PC-9 (cell line): Measurements from ENCODE around the gene DNAH14. TPM values are rescaled to one million over a fixed set of nuclear protein-coding genes. Genes with fewer than 3 reads are reported as not detected.
"Not testable (repeated sequence)": the region's sequence is repeated elsewhere in the genome, so short reads cannot be mapped to it uniquely, and the experiment has no call there.

Source experiments
- BruUV-seq: library from RNA; stranded (reverse); fragments of 400-500 nt; replicated peaks from 2 replicates; lab custom pipeline; 2021; lab: Mats Ljungman, UMichigan
- CTCF ChIA-PET: fragments of 300-600 bp; sonication (Branson Sonifier 250); formaldehyde crosslinking; loops from one replicate; lab custom pipeline; 2022; ENCODE audit warnings: antibody characterized with exemption; lab: Charles Lee
- POLR2A ChIA-PET: fragments of 300-600 bp; sonication (Branson Sonifier 250); formaldehyde crosslinking; loops from one replicate; lab custom pipeline; 2022; ENCODE audit warnings: antibody characterized with exemption; ENCODE audit not compliant: unreplicated experiment; lab: Charles Lee
- DNase-seq, 2 experiments: peaks; one replicate each; pipeline versions ENCODE4 v3.0.0 to v3.0.0-alpha.2; 2015 to 2022; ENCODE audit warnings: mixed read lengths in 1 of 2
- H2AFZ ChIP-seq: fragments of 200-600 bp; sonication (generic); 2 replicates; pipeline ENCODE4 v1.8.1; 2017; ENCODE audit warnings: antibody characterized with exemption
- H3F3A ChIP-seq: fragments of 200-600 bp; sonication (generic); 2 replicates; pipeline ENCODE4 v1.8.1; 2017; ENCODE audit warnings: antibody characterized with exemption, mild to moderate bottlenecking, low read depth; ENCODE audit not compliant: insufficient read depth
- H3K27ac ChIP-seq: fragments of 200-600 bp; sonication (generic); 2 replicates; pipeline ENCODE4 v1.6.1; 2016; ENCODE audit warnings: mixed run types
- H3K27me3 ChIP-seq: fragments of 200-600 bp; sonication (generic); 2 replicates; pipeline ENCODE4 v1.6.1; 2016; ENCODE audit warnings: low read depth, mixed run types; ENCODE audit not compliant: insufficient read depth
- H3K36me3 ChIP-seq: fragments of 200-600 bp; sonication (generic); 2 replicates; pipeline ENCODE4 v1.6.1; 2016; ENCODE audit warnings: low read depth, mixed run types
- H3K4me1 ChIP-seq: fragments of 200-600 bp; sonication (generic); replicated peaks from 2 replicates; pipeline ENCODE4 v1.6.1; 2016; ENCODE audit warnings: mixed run types; ENCODE audit not compliant: insufficient read depth
- H3K4me2 ChIP-seq: fragments of 200-600 bp; sonication (generic); 2 replicates; pipeline ENCODE4 v1.6.1; 2017; ENCODE audit warnings: mixed run types
- H3K4me3 ChIP-seq: fragments of 200-600 bp; sonication (generic); 2 replicates; pipeline ENCODE4 v1.6.1; 2016; ENCODE audit warnings: mixed run types
- H3K79me2 ChIP-seq: fragments of 200-600 bp; sonication (generic); 2 replicates; pipeline ENCODE4 v1.6.1; 2017; ENCODE audit warnings: low read depth, mixed run types
- H3K9me2 ChIP-seq: fragments of 200-600 bp; sonication (generic); 2 replicates; pipeline ENCODE4 v1.8.1; 2017; ENCODE audit warnings: mild to moderate bottlenecking; ENCODE audit not compliant: insufficient read depth
- H3K9me3 ChIP-seq: fragments of 200-600 bp; sonication (generic); 2 replicates; pipeline ENCODE4 v1.8.1; 2016; ENCODE audit warnings: low read depth; ENCODE audit not compliant: insufficient read depth
- H4K20me1 ChIP-seq: fragments of 200-600 bp; sonication (generic); 2 replicates; pipeline ENCODE4 v1.8.1; 2017; ENCODE audit not compliant: insufficient read depth
- CTCF ChIP-seq: fragments of 200-600 bp; sonication (generic); conservative IDR thresholded peaks from 2 replicates; pipeline ENCODE4 v1.6.1; 2017; ENCODE audit warnings: mixed run types, antibody characterized with exemption, mild to moderate bottlenecking, moderate library complexity
- EZH2 ChIP-seq: fragments of 200-600 bp; sonication (generic); IDR thresholded peaks from 2 replicates; pipeline ENCODE4 v1.8.0; 2017; ENCODE audit warnings: antibody characterized with exemption, low read depth
- intact Hi-C: fragments of 100-400 bp; cut with micrococcal nuclease; formaldehyde crosslinking; loops from one replicate; pipeline ENCODE4 v1.10.0; 2022; ENCODE audit not compliant: unreplicated experiment
- total RNA-seq: library from RNA; stranded (reverse); gene quantifications from 2 replicates; pipeline ENCODE4 v1.2.3, GENCODE V29; 2021

The DNAH14 gene
- total RNA-seq, 1 experiment from 2014 or later, result 48.8 TPM

GRCh38 chr1:224959656-224960055 lies 30.2 kb downstream of the DNAH14 start:
- ChIA-PET POLR2A (no interaction called here), CTCF (no interaction called here)
- Histone ChIP-seq H3K4me2 (no peak overlapping the region), H4K20me1 (no peaks in the 10 kb centered on the region), H3K9me2 (no peaks in the 10 kb centered on the region), H3K4me3 (no peak overlapping the region), H3K27me3 (no peaks in the 10 kb centered on the region), H3K36me3 (peaks cover 10% of the 10 kb centered on the region; the same call in 1 of the 2 replicates), H3K79me2 (no peaks in the 10 kb centered on the region), H3K27ac (no peak overlapping the region), H3F3A (no peaks in the 10 kb centered on the region), H3K9me3 (no peaks in the 10 kb centered on the region), H2AFZ (no peak overlapping the region), H3K4me1 (no peaks in the 10 kb centered on the region)
- no peak for DNase-seq
- no TSS peak for BruUV-seq
- TF ChIP-seq CTCF (no peak), EZH2 (no peak)
- intact Hi-C loops, result no loop called here

GRCh38 chr1:224980181-224980580 lies 50.7 kb downstream of the DNAH14 start:
- ChIA-PET CTCF (no interaction called here), POLR2A (no interaction called here)
- no peaks in the 10 kb centered on the region for H3K27me3 ChIP-seq
- H4K20me1 ChIP-seq, result no peaks in the 10 kb centered on the region
- no peak overlapping the region for H3K4me3 ChIP-seq
- H3K36me3 ChIP-seq, result no peaks in the 10 kb centered on the region
- intact Hi-C loops, result no loop called here
- H2AFZ ChIP-seq, result no peak overlapping the region
- H3K4me2 ChIP-seq, result no peak overlapping the region
- DNase-seq, result no peak
- no TSS peak for BruUV-seq
- H3K4me1 ChIP-seq, result no peaks in the 10 kb centered on the region
- H3K9me3 ChIP-seq, result peaks cover 14% of the 10 kb centered on the region; the same call in 1 of the 2 replicates
- no peaks in the 10 kb centered on the region for H3K9me2 ChIP-seq
- TF ChIP-seq CTCF (no peak), EZH2 (no peak)
- H3F3A ChIP-seq, result no peaks in the 10 kb centered on the region
- no peaks in the 10 kb centered on the region for H3K79me2 ChIP-seq
- no peak overlapping the region for H3K27ac ChIP-seq

GRCh38 chr1:224981922-224982354 lies 52.5 kb downstream of the DNAH14 start:
- CTCF ChIA-PET, BruUV-seq, H3K4me2 ChIP-seq, H3K4me1 ChIP-seq, H3K27me3 ChIP-seq, POLR2A ChIA-PET, DNase-seq, H3K36me3 ChIP-seq, H3F3A ChIP-seq, H3K4me3 ChIP-seq, H3K79me2 ChIP-seq, H3K27ac ChIP-seq, H2AFZ ChIP-seq, intact Hi-C loops, H3K9me2 ChIP-seq, H4K20me1 ChIP-seq: not testable (repeated sequence)
- H3K9me3 ChIP-seq, result peaks cover 14% of the 10 kb centered on the region; the same call in 1 of the 2 replicates

- Histone ChIP-seq H3K4me2 (no peak overlapping the region), H3K9me2 (no peaks in the 10 kb centered on the region), H3K9me3 (peaks cover 8% of the 10 kb centered on the region; the same call in 1 of the 2 replicates), H2AFZ (no peak overlapping the region), H3K4me3 (no peak overlapping the region), H3K79me2 (no peaks in the 10 kb centered on the region), H3K4me1 (no peaks in the 10 kb centered on the region), H3F3A (0 out of 2 replicates have a peak, but pooled peaks cover 4% of the 10 kb centered on the region), H3K27ac (no peak overlapping the region), H3K27me3 (no peaks in the 10 kb centered on the region), H4K20me1 (no peaks in the 10 kb centered on the region), H3K36me3 (no peaks in the 10 kb centered on the region)
- intact Hi-C loops, result no loop called here
- TF ChIP-seq EZH2 (no peak), CTCF (no peak)
- ChIA-PET CTCF (no interaction called here), POLR2A (no interaction called here)
- DNase-seq, result no peak
- no TSS peak for BruUV-seq
Observed at GRCh38 chr1:224988042-224988441, 58.6 kb downstream of the DNAH14 start.
